HL-60 (cell line): ENCODE data around the gene CD93.

ENCODE experiments used
- POLR2AphosphoS5 ChIP-seq: IDR thresholded peaks from 2 replicates; pipeline ENCODE4 v1.6.1; 2012; ENCODE audit warnings: low read depth
- TF ChIP-seq, protein P1 (sequence below): IDR thresholded peaks from one replicate; pipeline ENCODE4 v1.5.1; 2011; ENCODE audit warnings: low read length, control low read depth, inconsistent platforms; ENCODE audit not compliant: insufficient read depth

DNA sequence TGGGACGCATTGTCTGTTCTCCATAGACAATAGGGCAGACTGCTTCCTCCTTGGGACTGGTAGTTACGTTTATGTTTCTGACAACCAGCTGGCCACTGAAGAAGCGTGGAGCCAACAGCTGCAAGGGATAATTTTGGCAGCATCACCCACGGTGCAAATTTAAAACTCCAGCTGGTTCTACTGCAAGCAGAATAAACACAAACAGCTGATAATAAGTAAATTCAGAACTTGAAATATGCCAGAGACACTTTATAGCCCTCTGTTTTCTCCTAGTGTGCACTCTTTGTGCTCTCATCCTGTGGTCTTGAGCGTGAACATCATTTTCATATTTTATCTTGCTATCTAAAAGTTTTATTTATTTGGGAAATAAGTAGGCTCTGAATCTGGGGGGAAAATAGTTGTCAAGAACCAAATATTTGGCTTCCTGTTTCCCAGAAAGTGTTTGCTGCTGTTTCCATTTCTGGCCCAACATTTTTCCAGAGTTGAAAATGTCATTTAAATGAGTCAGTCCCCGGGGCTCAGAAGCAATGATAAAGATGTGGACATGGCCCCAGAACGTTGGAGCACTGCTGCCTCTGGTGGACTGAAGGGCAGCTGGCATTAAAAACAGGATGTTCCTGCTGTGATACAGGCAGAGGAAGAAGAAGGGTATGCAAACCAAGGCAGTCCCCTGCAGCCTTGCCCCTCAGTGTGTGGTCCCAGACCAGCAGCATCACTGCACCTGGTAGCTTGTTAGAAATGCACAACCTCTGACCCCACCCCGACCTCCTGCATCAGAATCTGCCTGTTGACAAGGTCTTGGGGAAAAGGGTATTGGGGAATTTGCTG lies 24.2 kb downstream of the CD93 start:
- TF ChIP-seq, protein P1, sequence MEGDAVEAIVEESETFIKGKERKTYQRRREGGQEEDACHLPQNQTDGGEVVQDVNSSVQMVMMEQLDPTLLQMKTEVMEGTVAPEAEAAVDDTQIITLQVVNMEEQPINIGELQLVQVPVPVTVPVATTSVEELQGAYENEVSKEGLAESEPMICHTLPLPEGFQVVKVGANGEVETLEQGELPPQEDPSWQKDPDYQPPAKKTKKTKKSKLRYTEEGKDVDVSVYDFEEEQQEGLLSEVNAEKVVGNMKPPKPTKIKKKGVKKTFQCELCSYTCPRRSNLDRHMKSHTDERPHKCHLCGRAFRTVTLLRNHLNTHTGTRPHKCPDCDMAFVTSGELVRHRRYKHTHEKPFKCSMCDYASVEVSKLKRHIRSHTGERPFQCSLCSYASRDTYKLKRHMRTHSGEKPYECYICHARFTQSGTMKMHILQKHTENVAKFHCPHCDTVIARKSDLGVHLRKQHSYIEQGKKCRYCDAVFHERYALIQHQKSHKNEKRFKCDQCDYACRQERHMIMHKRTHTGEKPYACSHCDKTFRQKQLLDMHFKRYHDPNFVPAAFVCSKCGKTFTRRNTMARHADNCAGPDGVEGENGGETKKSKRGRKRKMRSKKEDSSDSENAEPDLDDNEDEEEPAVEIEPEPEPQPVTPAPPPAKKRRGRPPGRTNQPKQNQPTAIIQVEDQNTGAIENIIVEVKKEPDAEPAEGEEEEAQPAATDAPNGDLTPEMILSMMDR: peak; percentile 53
- no peak for TF ChIP-seq POLR2AphosphoS5
